Nephron progenitor cell (in vitro differentiated cells): ENCODE measurements around the gene CAMK2N2.

Experiments
- DNase-seq: peaks from one replicate; pipeline ENCODE4 v3.0.0; 2021
- H3K27ac Mint-ChIP-seq: 2 replicates; pipeline ENCODE4 v1.8.0; 2021; ENCODE audit warnings: mild to moderate bottlenecking, moderate library complexity, mixed read lengths
- H3K27me3 Mint-ChIP-seq: 2 replicates; pipeline ENCODE4 v1.8.0; 2021; ENCODE audit warnings: mild to moderate bottlenecking, low read depth, mixed read lengths; ENCODE audit not compliant: poor library complexity
- H3K36me3 Mint-ChIP-seq: 2 replicates; pipeline ENCODE4 v1.8.0; 2021; ENCODE audit warnings: low read depth, mixed read lengths
- H3K4me1 Mint-ChIP-seq: 2 replicates; pipeline ENCODE4 v1.8.0; 2021; ENCODE audit warnings: mixed read lengths
- H3K4me3 Mint-ChIP-seq: 2 replicates; pipeline ENCODE4 v1.8.0; 2021; ENCODE audit warnings: mild to moderate bottlenecking, moderate library complexity, mixed read lengths
- H3K9me3 Mint-ChIP-seq: 2 replicates; pipeline ENCODE4 v1.8.0; 2021; ENCODE audit warnings: mild to moderate bottlenecking, moderate library complexity, mixed read lengths
- CTCF ChIP-seq: fragments of 200-600 bp; sonication (generic); IDR thresholded peaks from 2 replicates; pipeline ENCODE4 v1.5.0; 2021; ENCODE audit warnings: antibody characterized with exemption

CAMK2N2 gene

GRCh38 chr3:184291044-184291737 lies 29.8 kb upstream of the CAMK2N2 start:
- H3K4me1 Mint-ChIP-seq, result no peaks in the 10 kb centered on the region
- no peak for DNase-seq
- no peak for TF ChIP-seq CTCF
- peaks cover 76% of the 10 kb centered on the region for H3K27me3 Mint-ChIP-seq
- H3K4me3 Mint-ChIP-seq, result no peak overlapping the region
- H3K27ac Mint-ChIP-seq, result no peak overlapping the region
- H3K36me3 Mint-ChIP-seq, result no peaks in the 10 kb centered on the region
- H3K9me3 Mint-ChIP-seq, result no peaks in the 10 kb centered on the region

GRCh38 chr3:184290331-184290730 lies 29.0 kb upstream of the CAMK2N2 start:
- H3K4me1 Mint-ChIP-seq, result no peaks in the 10 kb centered on the region
- no peak for TF ChIP-seq CTCF
- H3K9me3 Mint-ChIP-seq, result no peaks in the 10 kb centered on the region
- H3K27me3 Mint-ChIP-seq, result peaks cover 75% of the 10 kb centered on the region
- no peak for DNase-seq
- no peak overlapping the region for H3K27ac Mint-ChIP-seq
- H3K36me3 Mint-ChIP-seq, result no peaks in the 10 kb centered on the region
- H3K4me3 Mint-ChIP-seq, result no peak overlapping the region

- H3K36me3 Mint-ChIP-seq, result no peaks in the 10 kb centered on the region
- TF ChIP-seq CTCF, result peak; percentile 57
- no peaks in the 10 kb centered on the region for H3K4me1 Mint-ChIP-seq
- no peak overlapping the region for H3K27ac Mint-ChIP-seq
- no peak overlapping the region for H3K4me3 Mint-ChIP-seq
- H3K27me3 Mint-ChIP-seq, result peaks cover 76% of the 10 kb centered on the region
- no peaks in the 10 kb centered on the region for H3K9me3 Mint-ChIP-seq
- peak; percentile 69 for DNase-seq
Observed at GRCh38 chr3:184289426-184289938, 28.1 kb upstream of the CAMK2N2 start.

GRCh38 chr3:184284696-184285095 lies 23.3 kb upstream of the CAMK2N2 start:
- no peak for TF ChIP-seq CTCF
- peak; percentile 55 for DNase-seq
- Mint-ChIP-seq H3K4me3 (no peak overlapping the region), H3K36me3 (no peaks in the 10 kb centered on the region), H3K4me1 (no peaks in the 10 kb centered on the region), H3K9me3 (no peaks in the 10 kb centered on the region), H3K27ac (no peak overlapping the region), H3K27me3 (peaks cover 83% of the 10 kb centered on the region)

GRCh38 chr3:184283681-184284080 lies 22.3 kb upstream of the CAMK2N2 start:
- TF ChIP-seq CTCF, result no peak
- no peak for DNase-seq
- H3K4me3 Mint-ChIP-seq, result no peak overlapping the region
- no peaks in the 10 kb centered on the region for H3K4me1 Mint-ChIP-seq
- H3K36me3 Mint-ChIP-seq, result no peaks in the 10 kb centered on the region
- no peaks in the 10 kb centered on the region for H3K9me3 Mint-ChIP-seq
- H3K27me3 Mint-ChIP-seq, result peaks cover 83% of the 10 kb centered on the region
- H3K27ac Mint-ChIP-seq, result no peak overlapping the region

- Mint-ChIP-seq H3K9me3 (no peaks in the 10 kb centered on the region), H3K36me3 (no peaks in the 10 kb centered on the region), H3K27me3 (peaks cover 83% of the 10 kb centered on the region), H3K4me3 (no peak overlapping the region), H3K27ac (no peak overlapping the region), H3K4me1 (no peaks in the 10 kb centered on the region)
- no peak for TF ChIP-seq CTCF
- no peak for DNase-seq
Observed at GRCh38 chr3:184282941-184283340, 21.6 kb upstream of the CAMK2N2 start.
